Measurements from ENCODE around the gene PCBP1.
"Not testable (repeated sequence)": the region's sequence is repeated elsewhere in the genome, so short reads cannot be mapped to it uniquely, and the experiment has no call there.

Gene PCBP1

DNA sequence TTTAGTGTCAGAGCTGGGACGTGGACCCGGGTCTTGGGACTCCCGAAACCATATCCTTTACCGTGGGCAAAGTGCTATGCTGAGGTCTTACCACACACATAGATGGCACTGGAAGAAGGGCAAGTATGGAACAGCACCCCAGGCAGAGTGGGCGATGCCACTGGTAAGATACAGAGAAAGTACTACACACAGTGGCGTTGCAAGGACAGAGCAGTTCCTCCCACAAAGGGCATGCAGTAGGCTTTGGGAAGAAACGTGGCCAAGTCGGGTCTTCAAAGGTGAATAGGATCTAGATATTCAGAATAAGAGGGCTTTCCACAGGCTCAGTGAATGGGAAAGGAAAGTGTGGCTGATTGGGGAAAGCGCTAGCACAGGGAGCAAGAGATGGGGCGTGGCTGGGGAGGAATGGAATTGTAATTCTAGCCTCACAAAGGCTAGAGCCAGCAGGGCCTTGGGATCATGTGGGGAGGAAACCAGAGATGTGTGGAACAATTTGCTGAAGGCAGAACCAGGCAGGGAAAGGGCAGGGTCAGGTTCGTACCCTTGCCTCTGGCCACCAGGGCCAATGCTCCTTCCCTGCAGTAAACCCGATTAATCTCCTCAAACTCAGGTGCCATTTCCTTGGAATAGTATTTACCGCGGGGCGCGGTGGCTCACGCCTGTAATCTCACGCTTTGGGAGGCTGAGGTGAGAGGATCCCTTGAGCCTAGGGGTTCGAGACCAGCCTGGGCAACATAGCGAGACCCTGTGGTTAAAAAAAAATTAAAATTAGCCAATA is 36.0 kb downstream of the PCBP1 start:
- peak in 5 of 58 donors; percentile 26 to 65 (median 32) for DNase-seq

DNA sequence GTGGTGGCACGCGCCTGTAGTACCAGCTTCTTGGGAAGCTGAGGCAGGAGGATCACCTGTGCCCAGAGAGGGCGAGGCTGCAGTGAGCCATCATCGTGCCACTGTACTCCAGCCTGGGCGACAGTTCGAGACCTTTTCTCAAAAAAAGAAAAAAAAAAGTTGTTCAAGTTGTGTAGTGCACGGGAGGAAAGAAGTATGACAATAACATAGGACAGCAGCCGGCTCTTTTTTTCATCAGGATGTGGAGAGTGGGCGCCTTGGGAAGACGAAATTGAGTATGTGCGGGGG is 36.5 kb downstream of the PCBP1 start:
- no peak for DNase-seq

DNA sequence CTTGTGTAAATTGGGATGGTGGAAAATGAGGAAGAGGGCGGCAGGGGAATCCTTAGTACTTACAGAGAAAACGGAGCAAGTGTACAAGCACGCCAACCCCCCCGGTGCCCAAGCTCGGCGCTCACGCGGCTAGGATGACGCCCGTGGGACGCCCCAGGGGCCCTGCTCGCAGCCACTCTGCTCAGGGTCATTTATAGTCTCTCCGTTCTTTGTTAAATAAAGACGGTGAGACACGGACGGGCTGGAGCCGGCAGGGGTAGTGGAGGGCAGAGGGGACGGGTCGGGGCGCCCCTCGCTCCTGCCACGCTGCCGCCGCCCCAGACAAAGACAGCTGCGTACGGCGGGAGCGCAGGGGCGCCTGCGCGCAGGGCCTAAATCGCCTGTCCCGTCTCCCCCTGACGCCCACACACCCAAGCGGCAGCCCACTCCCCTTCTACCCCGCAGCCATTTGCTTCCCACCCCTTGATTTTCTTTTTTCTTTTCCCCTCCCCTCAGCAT is 37.8 kb downstream of the PCBP1 start:
- DNase-seq = peak in 46 of 58 donors; percentile 25 to 76 (median 56)

DNA sequence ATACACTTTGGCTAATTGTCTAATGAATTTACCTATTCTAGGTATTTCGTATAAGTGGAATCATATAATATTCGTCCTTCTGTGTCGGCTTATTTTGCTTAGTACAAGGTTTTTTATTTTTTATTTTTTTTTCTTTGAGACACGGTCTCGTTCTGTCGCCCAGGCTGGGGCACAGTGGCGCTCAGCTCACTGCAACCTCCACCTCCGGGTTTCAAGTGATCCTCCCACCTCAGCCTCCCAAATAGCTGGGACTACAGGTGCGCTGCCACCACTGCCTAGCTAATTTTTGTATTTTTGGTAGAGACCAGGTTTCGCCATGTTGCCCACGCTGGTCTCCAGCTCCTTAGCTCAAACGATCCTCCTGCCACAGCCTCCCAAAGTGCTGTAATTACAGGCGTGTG is 38.2 kb downstream of the PCBP1 start:
- no peak for DNase-seq

DNA sequence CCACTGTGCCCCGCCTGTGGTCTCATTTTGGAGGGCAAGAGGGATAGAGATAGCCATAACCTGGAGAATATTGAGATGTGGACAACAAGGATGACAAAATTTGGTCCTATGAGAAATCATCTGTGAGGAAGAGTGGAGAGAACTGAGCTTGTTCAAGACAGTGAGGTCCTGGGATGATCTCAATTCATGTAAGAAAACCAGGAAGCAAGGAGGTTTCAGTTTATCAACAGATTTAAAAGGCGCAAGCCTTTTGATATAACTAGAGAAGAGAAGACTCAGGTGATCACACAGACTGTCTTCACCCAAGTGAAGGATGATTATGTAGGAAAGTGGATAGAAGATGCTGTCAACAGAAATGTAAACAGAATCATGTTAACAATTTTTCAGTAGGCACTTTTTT is 39.1 kb downstream of the PCBP1 start:
- no peak for DNase-seq

DNA sequence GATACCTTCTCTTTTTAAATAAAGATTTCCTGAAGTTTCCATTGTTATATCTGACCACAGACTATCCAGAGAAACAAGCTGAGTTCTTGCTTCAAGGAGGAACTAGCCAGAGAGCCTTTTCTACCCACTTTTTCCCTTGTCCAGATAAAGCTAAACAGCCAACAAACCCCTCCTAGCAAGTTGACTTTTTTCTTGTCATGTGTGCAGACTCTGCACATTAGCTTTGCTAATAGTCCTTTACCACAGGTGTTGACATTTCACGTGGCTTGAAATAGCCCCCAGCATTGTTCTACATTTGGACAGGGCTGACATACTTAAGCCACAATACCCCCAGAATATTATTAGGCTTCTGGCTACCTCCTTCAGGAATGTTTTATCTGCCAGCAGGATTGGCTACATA is 40.7 kb downstream of the PCBP1 start:
- no peak for DNase-seq

DNA sequence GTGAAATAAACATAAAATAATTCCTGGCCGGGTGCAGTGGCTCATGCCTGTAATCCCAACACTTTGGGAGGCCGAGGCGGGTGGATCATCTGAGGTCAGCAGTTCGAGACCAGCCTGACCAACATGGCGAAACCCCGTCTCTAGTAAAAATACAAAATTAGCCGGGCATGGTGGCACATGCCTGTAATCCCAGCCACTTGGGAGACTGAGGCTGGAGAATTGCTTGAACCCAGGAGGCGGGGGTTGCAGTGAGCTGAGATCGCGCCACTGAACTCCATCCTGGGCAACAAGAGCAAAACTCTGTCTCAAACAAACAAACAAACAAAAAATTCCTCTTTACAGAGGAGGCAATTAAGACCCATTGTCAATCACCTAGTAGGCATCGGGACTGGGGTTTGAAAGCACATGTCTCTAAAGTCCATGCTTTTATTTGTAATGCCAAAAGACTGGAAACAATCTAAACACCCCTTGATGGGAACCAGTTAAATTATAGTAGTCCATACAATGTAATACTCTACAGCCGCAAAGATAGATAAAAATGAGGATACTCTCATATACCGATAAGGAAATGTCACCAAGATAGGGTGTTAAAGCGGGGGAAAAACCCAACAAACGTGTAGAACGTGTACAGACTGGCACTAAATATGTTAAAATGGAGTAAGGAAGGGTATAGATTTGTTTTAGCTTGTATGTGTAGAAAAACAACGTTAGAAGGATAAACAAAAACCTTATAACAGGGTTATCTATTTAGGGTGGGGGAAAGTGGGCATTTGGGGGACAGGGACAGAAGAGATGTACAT is 44.3 kb downstream of the PCBP1 start:
- not testable (repeated sequence) for DNase-seq

DNA sequence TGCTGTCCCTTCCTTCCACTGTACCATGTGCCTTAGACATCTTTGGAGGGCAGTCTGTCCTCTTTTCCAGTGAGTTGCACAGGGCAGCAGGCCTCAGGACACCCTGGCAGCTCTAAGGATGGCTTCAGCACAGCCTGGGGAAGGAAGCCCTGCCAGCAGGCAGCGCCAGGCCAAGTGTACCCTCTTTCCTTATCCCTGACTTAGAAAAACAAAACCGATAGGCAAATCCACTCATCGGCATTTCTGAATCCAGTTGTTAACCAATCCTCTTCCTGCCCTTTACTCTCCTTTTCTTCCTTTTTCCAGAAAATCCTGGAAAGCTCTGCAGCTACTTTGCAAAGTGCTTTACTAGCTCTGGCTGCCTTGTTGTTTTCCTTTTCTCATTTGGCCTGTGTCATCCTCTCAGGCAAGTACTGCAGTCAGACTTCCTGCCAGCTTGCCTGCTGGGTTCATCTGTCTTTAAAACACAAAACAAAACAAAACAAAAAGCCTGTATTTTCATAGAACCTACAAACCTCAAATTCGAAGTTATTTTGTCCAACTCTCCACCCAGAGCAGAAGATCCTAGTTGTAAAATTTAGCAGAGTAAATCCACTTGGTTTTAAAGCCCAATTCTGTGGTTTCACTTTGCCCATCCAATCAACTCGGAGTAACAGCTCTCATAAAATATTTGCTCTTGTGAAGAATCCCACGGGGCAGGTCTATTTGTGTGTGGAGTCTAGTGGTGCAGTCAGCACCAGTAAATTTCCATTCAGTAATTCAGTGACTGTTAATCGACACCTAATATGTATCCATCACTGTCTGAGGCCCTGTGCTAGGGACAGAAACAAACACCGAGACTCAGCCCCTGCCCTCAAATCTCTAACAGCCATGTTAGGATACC is 45.2 kb downstream of the PCBP1 start:
- DNase-seq = peak in 42 of 58 donors; percentile 15 to 87 (median 52)

DNA sequence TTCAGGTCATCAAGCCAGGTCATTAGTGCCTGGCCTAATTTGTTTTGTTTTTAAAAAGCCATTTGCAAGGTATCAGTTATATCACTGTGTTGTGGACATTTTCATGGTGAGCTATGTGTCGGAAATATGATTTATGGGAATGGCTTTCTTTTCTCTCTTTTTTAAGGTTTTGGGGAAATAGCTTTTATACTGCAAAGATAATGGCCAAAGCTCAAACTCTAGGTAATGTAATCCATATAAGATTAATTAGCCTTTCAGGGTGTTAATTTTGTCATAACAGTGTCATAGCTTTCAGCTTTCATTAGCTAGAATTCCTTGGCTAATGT is 45.8 kb downstream of the PCBP1 start:
- DNase-seq = no peak

DNA sequence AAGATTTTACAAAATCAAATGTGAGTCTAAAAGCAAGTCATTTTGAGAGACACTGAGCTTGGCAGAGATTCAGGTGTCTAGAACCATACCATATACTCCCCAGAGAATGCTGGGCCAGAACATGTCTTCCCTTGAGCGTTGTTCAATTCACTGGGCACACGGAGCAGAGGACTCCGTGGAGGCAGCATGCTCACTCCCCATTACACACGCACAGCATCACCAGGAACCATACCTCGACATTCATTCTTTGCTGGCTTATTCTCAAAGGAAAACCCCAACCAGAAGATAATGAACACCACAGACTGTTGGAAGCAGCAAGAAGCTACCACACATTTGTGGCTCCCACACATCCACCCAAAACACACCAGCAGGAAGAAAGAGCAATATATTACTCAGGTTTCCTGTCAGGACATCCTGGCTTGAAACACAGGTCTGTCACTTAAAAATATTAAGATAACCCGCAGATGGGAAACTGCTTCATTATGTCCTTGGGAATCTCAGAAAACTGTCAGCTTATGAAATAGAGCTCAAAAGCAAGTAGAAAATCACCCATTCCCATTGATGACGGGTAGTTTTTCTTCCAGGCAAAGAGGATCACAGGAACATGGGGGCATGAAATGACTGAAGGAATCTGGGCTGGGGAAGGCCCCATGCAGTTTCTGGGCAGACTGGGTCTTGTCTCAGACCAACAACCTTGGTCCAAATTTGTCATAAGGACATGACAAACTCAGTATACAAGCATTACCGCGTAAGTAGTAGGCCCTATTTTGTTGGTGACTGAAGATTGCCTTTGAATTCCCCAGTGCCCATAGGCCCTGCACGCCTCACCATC is 46.4 kb downstream of the PCBP1 start:
- no peak for DNase-seq

DNA sequence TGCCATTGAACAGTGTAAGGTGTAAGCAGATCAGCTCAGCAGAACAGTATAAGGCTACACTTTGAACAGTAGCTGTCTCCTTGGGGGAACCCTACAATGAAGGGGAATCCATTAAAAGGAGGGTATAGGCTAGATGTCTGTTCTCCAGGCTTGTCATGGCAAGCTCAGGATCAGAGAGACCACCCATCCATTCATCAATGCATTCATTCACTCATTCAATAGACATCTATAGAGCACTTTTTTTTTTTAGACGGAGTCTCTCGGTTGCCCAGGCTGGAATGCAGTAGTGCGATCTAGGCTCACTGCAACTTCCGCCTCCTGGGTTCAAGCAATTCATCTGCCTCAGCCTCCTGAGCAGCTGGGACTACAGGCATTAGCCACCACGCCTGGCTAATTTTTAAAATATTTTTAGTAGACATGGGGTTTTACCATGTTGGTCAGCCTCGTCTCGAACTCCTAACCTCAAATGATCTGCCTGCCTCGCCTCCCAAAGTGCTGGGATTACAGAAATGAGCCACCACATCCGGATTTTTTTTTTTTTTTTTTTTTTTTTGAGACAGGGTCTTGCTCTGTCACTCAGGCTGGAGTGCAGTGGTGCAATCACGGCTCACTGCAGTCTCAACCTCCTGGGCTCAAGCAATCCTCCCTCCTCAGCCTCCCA is 47.2 kb downstream of the PCBP1 start:
- DNase-seq = not testable (repeated sequence)
